ENCODE results near the gene SEPTIN12. TPM values are rescaled to one million over a fixed set of nuclear protein-coding genes. Genes with fewer than 3 reads are reported as not detected.

SEPTIN12 gene
- total RNA-seq, 1 experiment from 2014 or later: not detected

- no peak for DNase-seq
- Histone ChIP-seq H3K79me2 (ENCODE audit: low read depth) (no peaks in the 10 kb centered on the region), H3K9me3 (ENCODE audit: insufficient read depth, low read depth) (no peaks in the 10 kb centered on the region), H4K20me1 (ENCODE audit: insufficient read depth) (peaks cover 13% of the 10 kb centered on the region), H3K9me2 (ENCODE audit: insufficient read depth) (no peaks in the 10 kb centered on the region), H3K4me3 (no peak overlapping the region), H3K27ac (no peak overlapping the region), H2AFZ (no peak overlapping the region), H3K27me3 (ENCODE audit: insufficient read depth, low read depth) (no peaks in the 10 kb centered on the region), H3F3A (ENCODE audit: insufficient read depth, low read depth) (peaks cover 11% of the 10 kb centered on the region; the same call in 1 of the 2 replicates), H3K4me2 (no peak overlapping the region), H3K4me1 (replicated peaks; ENCODE audit: insufficient read depth) (no peaks in the 10 kb centered on the region), H3K36me3 (ENCODE audit: low read depth) (peaks cover 44% of the 10 kb centered on the region)
- POLR2A ChIA-PET (ENCODE audit: unreplicated experiment): no interaction called here
- BruUV-seq (replicated peaks): no TSS peak
- intact Hi-C loops (cut with micrococcal nuclease; ENCODE audit: unreplicated experiment): no loop called here
- TF ChIP-seq, protein P1, sequence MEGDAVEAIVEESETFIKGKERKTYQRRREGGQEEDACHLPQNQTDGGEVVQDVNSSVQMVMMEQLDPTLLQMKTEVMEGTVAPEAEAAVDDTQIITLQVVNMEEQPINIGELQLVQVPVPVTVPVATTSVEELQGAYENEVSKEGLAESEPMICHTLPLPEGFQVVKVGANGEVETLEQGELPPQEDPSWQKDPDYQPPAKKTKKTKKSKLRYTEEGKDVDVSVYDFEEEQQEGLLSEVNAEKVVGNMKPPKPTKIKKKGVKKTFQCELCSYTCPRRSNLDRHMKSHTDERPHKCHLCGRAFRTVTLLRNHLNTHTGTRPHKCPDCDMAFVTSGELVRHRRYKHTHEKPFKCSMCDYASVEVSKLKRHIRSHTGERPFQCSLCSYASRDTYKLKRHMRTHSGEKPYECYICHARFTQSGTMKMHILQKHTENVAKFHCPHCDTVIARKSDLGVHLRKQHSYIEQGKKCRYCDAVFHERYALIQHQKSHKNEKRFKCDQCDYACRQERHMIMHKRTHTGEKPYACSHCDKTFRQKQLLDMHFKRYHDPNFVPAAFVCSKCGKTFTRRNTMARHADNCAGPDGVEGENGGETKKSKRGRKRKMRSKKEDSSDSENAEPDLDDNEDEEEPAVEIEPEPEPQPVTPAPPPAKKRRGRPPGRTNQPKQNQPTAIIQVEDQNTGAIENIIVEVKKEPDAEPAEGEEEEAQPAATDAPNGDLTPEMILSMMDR (conservative IDR thresholded peaks at IDR 0.05): no peak
- TF ChIP-seq EZH2 (IDR thresholded peaks at IDR 0.05; ENCODE audit: low read depth): no peak
- CTCF ChIA-PET: no interaction called here
Observed at GRCh38 chr16:4832698-4833343, 44.7 kb upstream of the SEPTIN12 start.

- no peak for TF ChIP-seq EZH2 (IDR thresholded peaks at IDR 0.05; ENCODE audit: low read depth)
- TF ChIP-seq, protein P1 (conservative IDR thresholded peaks at IDR 0.05): no peak
- H3K79me2 ChIP-seq (ENCODE audit: low read depth): no peaks in the 10 kb centered on the region
- peaks cover 36% of the 10 kb centered on the region for H3K36me3 ChIP-seq (ENCODE audit: low read depth)
- CTCF ChIA-PET: no interaction called here
- H2AFZ ChIP-seq: no peak overlapping the region
- no peak overlapping the region for H3K27ac ChIP-seq
- no peaks in the 10 kb centered on the region for H3K4me1 ChIP-seq (replicated peaks; ENCODE audit: insufficient read depth)
- H3K4me3 ChIP-seq: no peak overlapping the region
- POLR2A ChIA-PET (ENCODE audit: unreplicated experiment): no interaction called here
- intact Hi-C loops (cut with micrococcal nuclease; ENCODE audit: unreplicated experiment): no loop called here
- H3K4me2 ChIP-seq: no peak overlapping the region
- no peaks in the 10 kb centered on the region for H3K9me2 ChIP-seq (ENCODE audit: insufficient read depth)
- H4K20me1 ChIP-seq (ENCODE audit: insufficient read depth): peaks cover 13% of the 10 kb centered on the region
- H3F3A ChIP-seq (ENCODE audit: insufficient read depth, low read depth): peaks cover under 1% of the 10 kb centered on the region; the same call in 1 of the 2 replicates
- no peaks in the 10 kb centered on the region for H3K27me3 ChIP-seq (ENCODE audit: insufficient read depth, low read depth)
- DNase-seq: no peak
- BruUV-seq (replicated peaks): no TSS peak
- H3K9me3 ChIP-seq (ENCODE audit: insufficient read depth, low read depth): no peaks in the 10 kb centered on the region
Observed at GRCh38 chr16:4831616-4832015, 43.5 kb upstream of the SEPTIN12 start.

DNA sequence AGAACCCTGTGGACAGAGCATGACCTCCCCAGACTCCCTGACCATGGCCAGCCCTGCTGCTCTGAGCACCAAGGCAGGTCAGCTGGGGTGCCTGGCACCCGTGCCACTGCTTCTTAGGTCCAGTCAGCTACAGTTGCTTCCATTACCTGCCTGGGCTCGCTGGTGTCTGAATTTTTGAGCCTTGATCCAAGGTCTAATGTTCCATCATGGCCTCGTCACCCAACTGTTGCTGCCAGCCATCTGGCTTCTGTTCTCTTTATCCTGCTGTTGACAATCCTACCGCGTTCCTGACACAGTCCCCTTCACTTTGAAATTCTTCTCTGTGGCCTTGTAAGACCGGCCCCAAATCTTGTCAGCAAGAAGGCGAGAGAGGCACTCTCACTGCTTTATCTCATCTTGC, 42.3 kb upstream of the SEPTIN12 start:
- intact Hi-C loops (cut with micrococcal nuclease; ENCODE audit: unreplicated experiment): no loop called here
- no peaks in the 10 kb centered on the region for H3K9me2 ChIP-seq (ENCODE audit: insufficient read depth)
- DNase-seq: no peak
- no peaks in the 10 kb centered on the region for H3K27me3 ChIP-seq (ENCODE audit: insufficient read depth, low read depth)
- no TSS peak for BruUV-seq (replicated peaks)
- no peaks in the 10 kb centered on the region; the same call in 1 of the 2 replicates for H3F3A ChIP-seq (ENCODE audit: insufficient read depth, low read depth)
- no peak overlapping the region for H3K4me2 ChIP-seq
- H3K4me1 ChIP-seq (replicated peaks; ENCODE audit: insufficient read depth): no peaks in the 10 kb centered on the region
- H3K27ac ChIP-seq: no peak overlapping the region
- no peaks in the 10 kb centered on the region for H3K9me3 ChIP-seq (ENCODE audit: insufficient read depth, low read depth)
- no peaks in the 10 kb centered on the region for H3K79me2 ChIP-seq (ENCODE audit: low read depth)
- ChIA-PET POLR2A (ENCODE audit: unreplicated experiment) (interaction anchor here (0.6 kb wide), 1 partner anchor 28 kb away, joined by 4 read pairs; the partner anchor contains the start of gene ROGDI), CTCF (interaction anchor here (0.6 kb wide), 1 partner anchor 51 kb away, joined by 7 read pairs; no protein-coding TSS in a partner anchor)
- no peak overlapping the region for H2AFZ ChIP-seq
- H3K36me3 ChIP-seq (ENCODE audit: low read depth): peaks cover 33% of the 10 kb centered on the region
- no peak for TF ChIP-seq EZH2 (IDR thresholded peaks at IDR 0.05; ENCODE audit: low read depth)
- TF ChIP-seq, protein P1 (conservative IDR thresholded peaks at IDR 0.05): no peak
- peaks cover 13% of the 10 kb centered on the region for H4K20me1 ChIP-seq (ENCODE audit: insufficient read depth)
- H3K4me3 ChIP-seq: no peak overlapping the region

All from PC-9 (cell line).